HUES64 (cell line): ENCODE data around the gene ACBD5.
"Not testable (repeated sequence)": the region's sequence is repeated elsewhere in the genome, so short reads cannot be mapped to it uniquely, and the experiment has no call there.

ENCODE experiments used
- H3K27ac ChIP-seq: 2 replicates; pipeline ENCODE4 v1.7.0; 2013; ENCODE audit warnings: low read depth, low read length, inconsistent platforms
- H3K27me3 ChIP-seq: 2 replicates; pipeline ENCODE4 v1.6.1; 2013; ENCODE audit warnings: mild to moderate bottlenecking, low read length; ENCODE audit not compliant: insufficient read depth
- H3K36me3 ChIP-seq: 2 replicates; pipeline ENCODE4 v1.6.1; 2013; ENCODE audit warnings: mild to moderate bottlenecking, low read length; ENCODE audit not compliant: insufficient read depth
- H3K4me1 ChIP-seq: 2 replicates; pipeline ENCODE4 v1.6.1; 2013; ENCODE audit warnings: mild to moderate bottlenecking, low read length, moderate library complexity; ENCODE audit not compliant: insufficient read depth
- H3K4me3 ChIP-seq: 2 replicates; pipeline ENCODE4 v1.5.1; 2013; ENCODE audit warnings: mild to moderate bottlenecking, low read length, moderate library complexity
- H3K9ac ChIP-seq: 2 replicates; pipeline ENCODE4 v1.6.1; 2013; ENCODE audit warnings: mild to moderate bottlenecking, low read depth, low read length
- H3K9me3 ChIP-seq: 2 replicates; pipeline ENCODE4 v1.6.1; 2013; ENCODE audit warnings: low read depth, low read length; ENCODE audit not compliant: insufficient read depth
- WGBS: fragments of 150-250, 120-280 bp; methylation state at CpG from one replicate; pipeline ENCODE4 v1.1.7; 2013; ENCODE audit warnings: missing lambda C conversion rate; 5-methylcytosine and 5-hydroxymethylcytosine counted together

The ACBD5 gene

GRCh38 chr10:27241010-27241651, 534 bp upstream of the ACBD5 start:
- Histone ChIP-seq H3K9ac (peak overlapping the region; percentile 69), H3K4me3 (peak overlapping the region; percentile 94), H3K27ac (peak overlapping the region; percentile 82; the same call in 1 of the 2 replicates), H3K9me3 (no peaks in the 10 kb centered on the region), H3K27me3 (no peaks in the 10 kb centered on the region), H3K36me3 (no peaks in the 10 kb centered on the region), H3K4me1 (peaks cover 4% of the 10 kb centered on the region; the same call in 1 of the 2 replicates)
- WGBS = 1% methylated on average over 32 of the region's 33 CpGs

- WGBS = 94% methylated on average over 7 of the region's 8 CpGs
- H3K36me3 ChIP-seq, H3K27ac ChIP-seq, H3K4me3 ChIP-seq, H3K9me3 ChIP-seq, H3K27me3 ChIP-seq, H3K4me1 ChIP-seq, H3K9ac ChIP-seq: not testable (repeated sequence)
Measured at GRCh38 chr10:27237531-27237930, 3.1 kb downstream of the ACBD5 start.

DNA sequence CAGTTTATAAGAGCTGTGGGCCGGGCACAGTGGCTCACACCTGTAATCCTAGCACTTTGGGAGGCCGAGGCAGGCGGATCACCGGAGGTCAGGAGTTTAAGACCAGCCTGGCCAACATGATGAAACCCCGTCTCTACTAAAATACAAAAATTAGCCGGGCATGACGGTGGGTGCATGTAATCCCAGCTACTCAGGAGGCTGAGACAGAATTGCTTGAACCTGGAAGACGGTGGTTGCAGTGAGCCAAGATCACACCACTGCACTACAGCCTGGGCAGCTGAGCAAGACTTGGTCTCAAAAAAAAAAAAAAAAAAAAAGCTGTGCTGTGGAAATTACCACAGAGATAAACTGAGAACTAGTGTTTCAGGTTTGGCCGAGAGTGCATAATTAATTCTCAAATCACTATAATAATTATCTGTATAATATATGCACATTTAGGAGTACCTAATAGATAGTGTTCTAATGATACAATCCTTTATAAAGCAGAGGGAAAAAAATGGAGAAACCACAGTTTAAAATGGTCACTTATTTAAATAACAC, 3.9 kb downstream of the ACBD5 start:
- H3K4me1 ChIP-seq, H3K9ac ChIP-seq, H3K36me3 ChIP-seq, H3K27me3 ChIP-seq, H3K27ac ChIP-seq, H3K9me3 ChIP-seq, H3K4me3 ChIP-seq: not testable (repeated sequence)
- WGBS = 83% methylated on average over 8 of the region's 9 CpGs

DNA sequence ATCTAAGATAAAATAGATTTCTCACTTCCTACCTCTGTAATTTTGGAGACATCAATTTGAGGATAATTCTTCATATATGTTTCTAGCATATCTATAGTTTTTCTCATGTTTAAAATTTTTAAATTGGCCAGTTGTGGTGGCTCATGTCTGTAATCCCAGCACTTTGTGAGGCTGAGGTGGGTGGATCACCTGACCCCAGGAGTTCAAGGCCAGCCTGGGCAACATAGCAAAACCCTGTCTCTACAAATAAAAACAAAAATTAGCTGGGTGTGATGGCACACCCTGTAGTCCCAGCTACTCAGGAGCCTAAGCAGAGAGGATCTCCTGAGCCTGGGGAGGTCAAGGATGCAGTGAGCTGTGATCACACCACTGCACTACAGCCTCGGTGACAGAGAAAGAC, 4.9 kb downstream of the ACBD5 start:
- Histone ChIP-seq H3K4me1 (peaks cover 4% of the 10 kb centered on the region; the same call in 1 of the 2 replicates), H3K36me3 (peaks cover 13% of the 10 kb centered on the region), H3K27me3 (no peaks in the 10 kb centered on the region), H3K4me3 (no peak overlapping the region), H3K9ac (no peak overlapping the region), H3K27ac (no peak overlapping the region), H3K9me3 (no peaks in the 10 kb centered on the region)
- WGBS = 86% methylated on average over 1 of the region's 1 CpG

- Histone ChIP-seq H3K36me3 (peaks cover 25% of the 10 kb centered on the region), H3K4me1 (no peaks in the 10 kb centered on the region), H3K9me3 (no peaks in the 10 kb centered on the region), H3K27me3 (no peaks in the 10 kb centered on the region), H3K9ac (no peak overlapping the region), H3K27ac (no peak overlapping the region), H3K4me3 (no peak overlapping the region)
- 83% methylated on average over 1 of the region's 1 CpG for WGBS
Measured at GRCh38 chr10:27230022-27230421, 10.6 kb downstream of the ACBD5 start.

DNA sequence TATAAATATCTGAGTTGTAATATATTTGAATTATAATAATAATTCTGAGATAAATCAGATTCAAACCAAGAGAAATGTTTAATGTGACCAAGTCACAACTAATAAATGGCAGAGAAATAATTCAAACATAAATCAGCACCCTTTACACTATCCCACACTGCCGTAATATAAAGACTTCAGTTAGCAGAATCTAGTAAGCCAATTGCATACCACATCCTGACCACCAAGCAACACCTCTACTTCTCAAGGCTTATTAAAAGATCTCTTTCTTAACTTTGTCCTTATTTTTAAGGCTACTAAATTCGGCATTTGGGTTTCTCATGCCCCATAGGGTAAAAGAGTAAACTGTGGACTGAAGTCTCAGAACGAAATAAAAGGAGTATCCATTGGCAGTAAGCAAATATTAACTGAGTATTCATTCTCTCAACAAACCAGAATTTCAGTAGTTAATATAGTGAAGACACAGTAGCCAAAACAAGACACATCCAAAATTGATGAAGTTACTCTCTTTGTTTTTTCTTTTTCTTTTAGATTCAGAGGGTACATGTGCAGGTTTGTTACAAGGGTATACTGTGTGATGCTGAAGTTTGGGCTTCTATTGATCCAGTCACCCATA, 14.8 kb downstream of the ACBD5 start:
- Histone ChIP-seq H3K27ac (no peak overlapping the region), H3K27me3 (no peaks in the 10 kb centered on the region), H3K36me3 (peaks cover 32% of the 10 kb centered on the region), H3K9ac (no peak overlapping the region), H3K4me1 (no peaks in the 10 kb centered on the region), H3K4me3 (no peak overlapping the region), H3K9me3 (no peaks in the 10 kb centered on the region)
- WGBS = 55% methylated on average over 3 of the region's 3 CpGs

DNA sequence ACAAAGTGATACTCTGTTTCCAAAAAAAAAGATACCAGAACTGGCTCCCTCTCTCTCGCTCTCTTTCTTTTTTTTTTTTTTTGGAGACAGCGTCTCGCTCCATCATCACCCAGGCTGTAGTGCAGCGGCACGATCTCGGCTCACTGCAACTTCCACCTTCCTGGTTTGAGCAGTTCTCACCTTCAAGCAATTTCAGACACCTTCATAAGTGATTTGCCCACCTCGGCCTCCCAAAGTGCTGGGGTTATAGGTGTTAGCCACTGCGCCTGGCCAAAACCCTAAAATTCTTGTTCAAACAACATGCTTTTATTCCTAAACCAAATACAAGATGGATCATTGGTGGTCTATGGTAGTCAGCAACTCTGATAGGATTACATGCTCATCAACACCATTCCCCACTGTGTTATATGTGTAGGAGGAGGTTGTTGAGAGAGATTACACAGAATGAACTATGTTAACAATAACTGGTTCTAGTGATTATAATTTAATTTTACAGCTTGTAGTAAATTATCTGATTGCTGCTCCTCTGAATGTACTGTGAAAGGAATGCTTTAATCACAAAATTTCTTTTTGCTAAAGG, 15.5 kb downstream of the ACBD5 start:
- peaks cover 31% of the 10 kb centered on the region for H3K36me3 ChIP-seq
- H3K27ac ChIP-seq = no peak overlapping the region
- H3K9ac ChIP-seq = no peak overlapping the region
- H3K4me3 ChIP-seq = no peak overlapping the region
- WGBS = 67% methylated on average over 7 of the region's 8 CpGs
- H3K9me3 ChIP-seq = no peaks in the 10 kb centered on the region
- H3K27me3 ChIP-seq = no peaks in the 10 kb centered on the region
- H3K4me1 ChIP-seq = no peaks in the 10 kb centered on the region

DNA sequence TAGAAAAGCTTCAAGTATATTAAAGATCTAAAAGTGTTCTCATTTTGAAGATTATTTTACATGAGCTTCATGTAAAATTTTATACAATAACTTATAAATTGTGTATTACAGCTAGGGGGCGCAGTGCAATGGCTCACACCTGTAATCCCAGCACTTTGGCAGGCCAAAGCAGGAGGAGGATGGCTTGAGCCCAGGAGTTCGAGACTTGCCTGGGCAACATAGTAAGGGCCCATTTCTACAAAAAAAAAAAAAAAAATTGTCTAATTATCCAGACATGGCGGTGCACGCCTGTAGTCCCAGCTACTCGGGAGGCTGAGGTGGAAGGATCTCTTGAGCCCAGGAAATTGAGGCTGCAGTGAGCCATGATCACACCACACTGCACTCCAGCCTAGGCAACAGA, 16.6 kb downstream of the ACBD5 start:
- H3K27ac ChIP-seq = no peak overlapping the region
- WGBS = 79% methylated on average over 5 of the region's 5 CpGs
- H3K4me1 ChIP-seq = no peaks in the 10 kb centered on the region
- no peaks in the 10 kb centered on the region for H3K9me3 ChIP-seq
- no peak overlapping the region for H3K4me3 ChIP-seq
- no peaks in the 10 kb centered on the region for H3K27me3 ChIP-seq
- no peak overlapping the region for H3K9ac ChIP-seq
- H3K36me3 ChIP-seq = peaks cover 31% of the 10 kb centered on the region

- no peak overlapping the region for H3K9ac ChIP-seq
- 93% methylated on average over 2 of the region's 2 CpGs for WGBS
- no peaks in the 10 kb centered on the region for H3K27me3 ChIP-seq
- H3K4me1 ChIP-seq = no peaks in the 10 kb centered on the region
- H3K27ac ChIP-seq = no peak overlapping the region
- H3K36me3 ChIP-seq = peaks cover 73% of the 10 kb centered on the region
- H3K9me3 ChIP-seq = no peaks in the 10 kb centered on the region
- no peak overlapping the region for H3K4me3 ChIP-seq
Measured at GRCh38 chr10:27207350-27207749, 33.2 kb downstream of the ACBD5 start.

DNA sequence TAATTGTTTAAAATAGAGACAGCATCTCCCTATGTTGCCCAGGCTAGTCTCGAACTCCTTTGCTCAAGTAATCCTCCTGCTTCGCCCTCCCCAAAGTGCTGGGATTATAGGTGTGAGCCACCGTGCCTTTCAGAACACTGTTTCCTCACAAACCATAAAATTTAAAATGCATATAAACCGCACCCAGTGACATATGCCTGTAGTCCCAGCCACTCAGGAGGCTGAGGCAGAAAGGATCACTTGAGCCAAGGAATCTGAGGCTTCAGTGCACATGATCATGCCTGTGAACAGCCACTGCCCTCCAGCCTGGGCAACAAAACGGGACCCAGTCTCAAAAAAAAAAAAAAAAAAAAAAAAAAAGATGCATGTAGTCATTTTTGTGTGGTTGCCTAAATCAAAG, 36.8 kb downstream of the ACBD5 start:
- H3K27me3 ChIP-seq = no peaks in the 10 kb centered on the region
- no peaks in the 10 kb centered on the region for H3K4me1 ChIP-seq
- no peak overlapping the region for H3K9ac ChIP-seq
- H3K4me3 ChIP-seq = no peak overlapping the region
- 98% methylated on average over 5 of the region's 5 CpGs for WGBS
- H3K27ac ChIP-seq = no peak overlapping the region
- H3K36me3 ChIP-seq = peaks cover 48% of the 10 kb centered on the region
- no peaks in the 10 kb centered on the region for H3K9me3 ChIP-seq

GRCh38 chr10:27197980-27198620, 42.5 kb downstream of the ACBD5 start:
- Histone ChIP-seq H3K9ac (no peak overlapping the region), H3K27ac (no peak overlapping the region), H3K4me1 (no peaks in the 10 kb centered on the region), H3K36me3 (peaks cover 17% of the 10 kb centered on the region), H3K27me3 (no peaks in the 10 kb centered on the region), H3K9me3 (no peaks in the 10 kb centered on the region), H3K4me3 (no peak overlapping the region)
- WGBS = 100% methylated on average over 2 of the region's 2 CpGs
